ENCODE results near the gene R3HCC1L. TPM values are rescaled to one million over a fixed set of nuclear protein-coding genes. Genes with fewer than 3 reads are reported as not detected.

Gene R3HCC1L
- total RNA-seq, 1 donor from 2014 or later = 7.7 TPM

DNA sequence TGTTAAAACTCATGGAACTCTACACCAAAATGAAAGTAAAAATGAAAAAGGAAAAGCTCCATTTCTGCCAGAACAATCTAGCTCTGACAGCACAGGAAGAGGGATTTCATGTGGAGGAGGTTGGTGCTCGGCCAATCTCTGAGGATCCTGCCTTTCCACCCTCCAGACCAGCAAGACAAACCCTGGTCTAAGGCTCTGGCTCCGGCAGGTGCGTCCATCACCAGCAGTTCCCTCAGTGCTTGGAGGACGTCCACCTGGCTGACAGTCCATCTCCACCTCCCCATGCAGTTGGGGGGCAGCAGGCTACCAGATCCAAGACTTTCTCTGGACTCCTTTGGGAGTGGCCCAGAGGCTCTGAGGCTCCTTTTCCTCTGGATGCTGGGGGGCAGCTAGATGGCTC, 158.5 kb downstream of the R3HCC1L start:
- no peak for ATAC-seq

DNA sequence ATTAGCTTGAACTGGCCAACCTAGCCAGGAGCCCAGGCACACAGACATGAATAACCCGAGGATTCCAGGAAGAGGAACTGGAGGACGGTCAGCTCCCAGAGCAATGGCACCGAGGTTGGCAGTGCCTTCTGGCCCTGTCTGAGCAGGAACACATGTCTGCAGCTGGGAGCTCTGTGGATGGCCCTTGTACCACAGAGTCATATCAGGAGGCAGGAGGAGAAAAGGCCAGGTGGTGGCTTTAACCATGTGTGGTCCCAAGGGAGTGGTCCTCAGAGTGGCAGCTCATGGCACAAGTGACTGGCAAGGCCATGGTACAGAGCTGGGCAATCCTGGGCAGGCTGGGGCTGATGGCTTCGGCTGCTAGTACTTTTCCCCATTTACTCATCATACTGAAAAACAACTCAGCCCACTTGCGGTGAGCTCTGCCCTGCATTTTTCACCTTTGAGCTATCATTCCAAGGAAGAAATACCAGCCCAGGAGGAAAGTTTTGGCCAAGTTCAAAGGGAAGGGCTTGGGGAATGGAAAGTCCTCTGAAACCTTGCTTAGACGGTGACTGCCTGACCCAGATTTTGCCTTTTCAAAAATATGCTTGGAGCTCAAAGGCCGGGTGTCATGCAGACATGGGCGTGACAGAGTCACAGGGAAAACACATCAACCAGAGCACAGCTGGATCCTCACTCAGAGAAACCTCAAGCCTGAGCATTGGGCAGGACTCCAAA, 159.3 kb downstream of the R3HCC1L start:
- ATAC-seq = peak; percentile 19

DNA sequence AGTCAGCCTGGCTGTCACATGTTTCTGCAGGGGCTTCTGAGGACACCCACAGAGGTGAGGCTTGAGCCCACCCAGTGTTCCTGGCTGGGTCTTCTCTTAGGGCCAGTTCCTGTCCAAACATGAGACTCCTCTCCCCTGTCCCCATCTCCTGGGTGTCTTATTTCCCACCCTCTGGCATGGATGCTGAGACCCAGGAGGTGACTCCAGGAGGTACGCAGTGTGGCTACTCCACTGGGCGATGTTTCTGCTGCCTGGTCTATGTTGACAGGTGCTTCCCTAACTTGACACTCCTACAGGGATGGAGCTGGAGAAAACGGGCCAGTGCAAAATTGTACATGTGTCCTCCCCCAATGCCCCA, 159.8 kb downstream of the R3HCC1L start:
- peak; percentile 8 for ATAC-seq

Other genes starting within 250 kb of the R3HCC1L start
- gene CRTAC1, start 104.0 kb upstream of the R3HCC1L start, total RNA-seq = 1.5 TPM
- gene LOXL4, start 133.5 kb downstream of the R3HCC1L start, total RNA-seq = 1.1 TPM